A204.1 (cell line): Measurements from ENCODE around the gene CD248.

Experiments used
- FAIRE-seq: peaks from 2 replicates; lab custom pipeline; 2012; peaks lifted over from hg19 to GRCh38; lab: Jason Lieb, UNC

CD248 gene

DNA sequence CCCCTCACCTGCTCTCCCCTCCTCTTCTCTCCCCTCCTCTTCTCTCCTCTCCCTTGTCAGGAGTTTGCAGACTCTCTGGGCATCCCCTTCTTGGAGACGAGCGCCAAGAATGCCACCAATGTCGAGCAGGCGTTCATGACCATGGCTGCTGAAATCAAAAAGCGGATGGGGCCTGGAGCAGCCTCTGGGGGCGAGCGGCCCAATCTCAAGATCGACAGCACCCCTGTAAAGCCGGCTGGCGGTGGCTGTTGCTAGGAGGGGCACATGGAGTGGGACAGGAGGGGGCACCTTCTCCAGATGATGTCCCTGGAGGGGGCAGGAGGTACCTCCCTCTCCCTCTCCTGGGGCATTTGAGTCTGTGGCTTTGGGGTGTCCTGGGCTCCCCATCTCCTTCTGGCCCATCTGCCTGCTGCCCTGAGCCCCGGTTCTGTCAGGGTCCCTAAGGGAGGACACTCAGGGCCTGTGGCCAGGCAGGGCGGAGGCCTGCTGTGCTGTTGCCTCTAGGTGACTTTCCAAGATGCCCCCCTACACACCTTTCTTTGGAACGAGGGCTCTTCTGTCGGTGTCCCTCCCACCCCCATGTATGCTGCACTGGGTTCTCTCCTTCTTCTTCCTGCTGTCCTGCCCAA lies 40.7 kb downstream of the CD248 start:
- no peak for FAIRE-seq

DNA sequence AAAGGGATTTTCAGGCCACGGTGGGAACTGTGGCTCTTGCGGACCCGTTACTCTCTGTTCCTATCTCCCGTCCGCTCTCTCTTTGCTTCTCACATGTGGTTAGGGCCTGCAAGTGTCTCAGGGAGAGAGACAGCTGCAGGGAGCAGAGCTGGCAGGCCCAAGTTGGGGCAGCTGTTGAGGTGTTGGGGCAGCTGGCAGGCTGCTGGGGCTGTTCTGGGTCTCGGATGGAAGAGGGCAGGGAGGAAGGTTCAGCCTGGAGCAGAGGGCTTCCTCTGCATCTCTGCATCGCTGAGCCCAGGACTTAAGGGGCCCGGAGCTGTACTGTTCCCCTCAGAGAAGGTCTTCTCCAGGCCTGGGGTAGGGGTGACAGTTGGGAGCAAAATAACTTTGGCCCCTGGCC lies 41.4 kb downstream of the CD248 start:
- FAIRE-seq = no peak

DNA sequence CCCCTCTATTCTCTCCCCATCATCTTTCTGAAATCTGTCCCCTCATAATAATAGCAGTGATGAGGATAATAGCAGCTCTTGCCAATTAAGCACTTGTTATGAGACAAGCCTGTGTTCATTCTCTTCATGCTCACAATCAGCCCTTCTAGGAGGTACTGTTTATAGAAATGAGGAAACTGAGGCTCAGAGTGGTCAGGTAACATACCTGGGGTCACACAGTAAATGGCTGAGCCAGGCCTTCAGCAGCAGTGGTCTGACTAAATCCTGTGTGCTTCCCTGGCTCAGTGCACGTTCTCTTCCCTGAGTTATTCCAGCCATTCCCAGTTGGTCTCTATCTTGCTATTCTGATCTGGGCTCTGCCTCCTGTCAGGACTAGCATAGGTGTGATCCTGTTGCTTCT lies 42.6 kb downstream of the CD248 start:
- FAIRE-seq = no peak

DNA sequence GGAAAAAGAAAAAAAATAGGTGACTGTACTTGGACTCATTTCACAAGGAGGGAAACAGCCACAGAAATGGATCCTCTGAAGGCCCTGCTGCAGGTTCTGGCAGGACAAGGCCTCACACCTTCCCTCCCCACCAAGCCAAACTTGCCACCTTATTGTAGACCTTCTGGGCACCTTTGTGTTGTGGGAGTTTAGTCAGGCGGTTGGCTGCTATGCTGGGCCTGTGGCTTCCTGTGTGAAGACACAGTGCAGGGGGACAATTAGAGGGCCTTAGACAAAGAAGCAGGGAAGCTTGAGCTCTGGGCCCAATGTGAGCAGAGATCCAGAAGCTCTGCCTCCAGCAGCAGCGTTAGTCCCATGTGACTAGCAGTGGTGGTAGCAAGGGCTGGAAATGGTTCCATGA lies 44.2 kb downstream of the CD248 start:
- FAIRE-seq = no peak

- no peak for FAIRE-seq
Observed at GRCh38 chr11:66271816-66272215, 45.0 kb downstream of the CD248 start.

DNA sequence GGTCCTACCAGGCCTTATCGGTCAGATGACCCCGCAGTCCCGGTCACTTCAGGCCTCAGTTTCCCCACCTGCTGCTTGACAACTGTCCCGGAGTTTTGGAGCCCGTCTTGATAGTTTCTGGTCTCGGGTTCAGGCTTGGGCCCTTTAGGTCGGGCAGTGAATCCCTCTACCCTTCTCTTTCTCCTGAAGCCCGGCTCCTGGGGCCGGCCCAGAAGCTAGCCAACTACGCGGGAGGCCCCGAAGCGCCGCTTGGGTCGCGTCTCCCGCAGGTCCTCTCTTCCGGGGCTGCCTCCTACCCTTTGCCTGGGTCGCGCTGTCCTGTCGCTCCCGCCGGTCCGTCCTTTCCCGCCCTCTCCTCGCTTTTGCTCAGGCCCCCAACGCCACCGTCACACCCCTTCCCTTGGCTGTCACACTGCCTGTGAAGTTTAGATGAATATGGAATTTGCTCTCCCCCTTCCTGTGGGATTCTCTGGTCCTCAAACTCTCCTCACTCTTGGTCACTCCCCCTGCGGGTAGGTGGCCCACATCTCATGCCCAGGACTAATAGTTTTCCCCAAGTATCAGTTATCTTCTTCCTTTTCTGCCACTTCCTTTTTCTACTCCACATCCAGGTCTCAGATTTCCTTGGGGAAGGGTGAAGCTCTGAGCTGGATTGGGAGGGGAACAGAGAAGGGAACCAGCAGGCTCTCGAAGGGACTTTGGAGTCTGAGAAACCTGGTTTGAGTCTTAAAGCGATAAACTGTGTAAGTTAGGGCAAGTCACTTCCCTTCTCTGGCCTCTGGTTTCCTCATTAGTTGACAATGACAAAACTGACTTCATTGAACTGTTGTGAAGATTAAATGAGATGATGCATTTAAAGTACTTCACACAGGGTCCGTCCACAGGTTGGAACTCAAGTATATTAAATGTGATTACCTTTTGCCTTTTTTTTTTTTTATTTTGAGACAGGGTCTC lies 47.6 kb downstream of the CD248 start:
- FAIRE-seq = no peak

GRCh38 chr11:66268244-66268951 lies 48.4 kb downstream of the CD248 start, which contains the start of gene RAB1B:
TSS of gene RAB1B (plus strand) at chr11:66268639. CDS start at chr11:66268680, 41 bp downstream.
- FAIRE-seq = peak; percentile 93

DNA sequence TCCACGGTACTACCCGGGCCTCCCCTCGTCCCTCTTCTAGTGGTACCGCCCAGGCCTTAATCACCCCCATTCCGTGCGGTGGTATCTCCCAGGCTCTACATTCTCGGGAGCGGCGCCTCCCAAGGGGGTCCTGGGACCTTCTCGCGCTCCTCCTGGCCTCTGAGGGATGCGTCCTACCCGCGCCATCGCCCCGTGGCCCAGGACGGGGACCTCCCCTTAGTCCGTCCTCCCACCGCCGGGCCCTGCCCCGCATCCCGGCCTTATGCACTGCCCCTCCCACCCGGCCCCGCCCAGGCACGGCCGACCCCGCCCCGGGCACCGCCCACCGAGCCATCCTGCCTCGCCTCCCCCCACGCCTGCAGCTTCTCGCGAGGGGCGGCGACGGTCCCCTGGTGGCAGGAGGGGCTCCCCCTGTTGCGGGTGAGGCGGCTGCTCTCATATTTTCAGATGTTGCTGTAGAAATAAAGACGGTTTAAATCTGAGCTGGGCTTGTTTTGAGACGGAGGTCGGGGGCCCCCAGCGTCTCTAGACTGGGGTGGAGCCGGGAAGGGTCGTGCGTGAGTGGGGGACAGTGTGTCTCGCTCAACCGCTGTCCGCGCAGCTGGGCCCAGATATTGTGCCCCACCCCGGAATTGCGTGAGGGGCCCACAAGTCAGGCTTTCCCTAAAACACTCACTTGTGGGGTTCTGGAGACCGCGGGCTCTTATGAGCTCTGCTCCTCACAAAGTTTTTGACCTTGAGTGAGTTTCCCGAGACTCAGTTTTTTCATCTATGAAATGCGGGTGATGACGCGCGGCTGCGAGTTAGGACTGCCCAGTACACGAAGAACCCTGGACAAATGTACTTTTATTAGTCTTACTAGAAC lies 49.2 kb downstream of the CD248 start:
- FAIRE-seq = no peak

- no peak for FAIRE-seq
Observed at GRCh38 chr11:66267039-66267378, 49.8 kb downstream of the CD248 start.

GRCh38 chr11:66266378-66267038 lies 50.3 kb downstream of the CD248 start:
- FAIRE-seq = no peak

- FAIRE-seq = no peak
Observed at GRCh38 chr11:66265531-66266377, 51.1 kb downstream of the CD248 start.

DNA sequence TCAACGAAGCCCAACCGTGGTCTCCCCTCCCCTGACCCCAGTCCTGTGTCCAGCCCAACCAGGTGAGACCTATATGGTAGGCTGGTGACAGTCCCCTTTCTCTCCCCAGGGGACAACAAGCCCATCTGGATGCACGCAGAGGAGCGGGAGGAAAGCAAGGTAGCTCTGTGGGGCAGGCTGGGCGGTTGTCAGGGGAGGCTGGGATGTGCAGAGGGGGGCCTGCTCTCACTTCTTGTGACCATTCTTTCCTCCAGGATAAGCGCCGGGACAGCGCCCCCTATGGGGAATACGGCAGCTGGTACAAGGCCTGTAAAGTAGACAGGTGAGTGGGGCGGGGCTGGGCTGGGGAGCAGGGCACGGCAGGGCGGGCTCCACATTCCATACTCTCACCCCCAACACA lies 51.9 kb downstream of the CD248 start:
- no peak for FAIRE-seq
